VCaP (cell line): ENCODE measurements around the gene LRRC57.
"Not testable (repeated sequence)": the region's sequence is repeated elsewhere in the genome, so short reads cannot be mapped to it uniquely, and the experiment has no call there.

ENCODE experiments used
- H3K27ac ChIP-seq: fragments of 450-650 bp; 2 replicates; pipeline ENCODE4 v1.5.1; 2017
- CTCF ChIP-seq: fragments of 450-650 bp; conservative IDR thresholded peaks from 2 replicates; pipeline ENCODE4 v1.5.1; 2017; ENCODE audit warnings: mild to moderate bottlenecking, moderate library complexity

LRRC57 gene

GRCh38 chr15:42575188-42576039, 26.8 kb upstream of the LRRC57 start, which contains the start of gene STARD9:
Gene STARD9 (plus strand): TSS chr15:42575606. CDS start chr15:42575716, 110 bp downstream.
- TF ChIP-seq CTCF: no peak
- H3K27ac ChIP-seq: peak within 1 kb of the TSS; percentile 29; the same call in 1 of the 2 replicates

GRCh38 chr15:42558739-42559138, 10.1 kb upstream of the LRRC57 start:
- no peak overlapping the region for H3K27ac ChIP-seq
- TF ChIP-seq CTCF: no peak

- not testable (repeated sequence) for H3K27ac ChIP-seq
These were observed 8.1 kb upstream of the LRRC57 start for GRCh38 chr15:42556550-42557207.

GRCh38 chr15:42553554-42553953, 5.0 kb upstream of the LRRC57 start:
- no peak for TF ChIP-seq CTCF
- no peak overlapping the region for H3K27ac ChIP-seq

- TF ChIP-seq CTCF: no peak
- peak overlapping the region; percentile 76; the same call in 1 of the 2 replicates for H3K27ac ChIP-seq
These were observed 1.3 kb upstream of the LRRC57 start for GRCh38 chr15:42549741-42550392.

GRCh38 chr15:42549032-42549491, 469 bp upstream of the LRRC57 start:
- TF ChIP-seq CTCF: no peak

GRCh38 chr15:42547918-42548248, 710 bp downstream of the LRRC57 start:
- peak overlapping the region; percentile 76 for H3K27ac ChIP-seq

More at GRCh38 chr15:42549032-42549491, 469 bp upstream of the LRRC57 start:
- peak overlapping the region; percentile 76 for H3K27ac ChIP-seq

More at GRCh38 chr15:42547918-42548248, 710 bp downstream of the LRRC57 start:
- no peak for TF ChIP-seq CTCF
